Jurkat, Clone E6-1 (cell line): ENCODE results near the gene AIF1L. TPM values are rescaled to one million over a fixed set of nuclear protein-coding genes. Genes with fewer than 3 reads are reported as not detected.

Experiments used
- DNase-seq: peaks from one replicate; pipeline ENCODE4 v3.0.0-alpha.2; 2011; ENCODE audit warnings: low read depth, low spot score
- H3K4me3 ChIP-seq: 2 replicates; pipeline ENCODE4 v1.5.1; 2011; ENCODE audit warnings: mild to moderate bottlenecking, low read length, control low read depth, moderate library complexity
- polyA plus RNA-seq: library from polyadenylated mRNA; unstranded; fragments of >200 nt; gene quantifications from one replicate; pipeline ENCODE4 v1.2.1, GENCODE V29; 2012; ENCODE audit warnings: missing spikeins; ENCODE audit not compliant: insufficient read length, insufficient read depth

The AIF1L gene
- 32.8 TPM for polyA plus RNA-seq

GRCh38 chr9:131096269-131097125, at the start of gene AIF1L:
TSS of gene AIF1L (plus strand) at chr9:131096531. CDS start at chr9:131096630, 99 bp downstream.
- peak within 1 kb of the TSS; percentile 40 for H3K4me3 ChIP-seq
- DNase-seq = peak; percentile 21

- peak; percentile 44 for DNase-seq
- no peak overlapping the region for H3K4me3 ChIP-seq
These were observed 49.6 kb upstream of the AIF1L start for GRCh38 chr9:131046581-131047202.

- DNase-seq = no peak
- no peak overlapping the region for H3K4me3 ChIP-seq
These were observed 48.0 kb upstream of the AIF1L start for GRCh38 chr9:131048332-131048731.

- DNase-seq = no peak
- no peak overlapping the region for H3K4me3 ChIP-seq
These were observed 47.5 kb upstream of the AIF1L start for GRCh38 chr9:131048820-131049219.

GRCh38 chr9:131049829-131050715, 46.3 kb upstream of the AIF1L start:
- no peak overlapping the region for H3K4me3 ChIP-seq
- DNase-seq = no peak

GRCh38 chr9:131050831-131051230, 45.5 kb upstream of the AIF1L start:
- no peak overlapping the region for H3K4me3 ChIP-seq

GRCh38 chr9:131051592-131052517, 44.5 kb upstream of the AIF1L start:
- no peak for DNase-seq
- H3K4me3 ChIP-seq = no peak overlapping the region

More at GRCh38 chr9:131050831-131051230, 45.5 kb upstream of the AIF1L start:
- no peak for DNase-seq

- DNase-seq = no peak
- H3K4me3 ChIP-seq = no peak overlapping the region
These were observed 42.4 kb upstream of the AIF1L start for GRCh38 chr9:131053896-131054295.

GRCh38 chr9:131056781-131057506, 39.4 kb upstream of the AIF1L start:
- no peak for DNase-seq
- H3K4me3 ChIP-seq = no peak overlapping the region

GRCh38 chr9:131060900-131061630, 35.3 kb upstream of the AIF1L start:
- H3K4me3 ChIP-seq = no peak overlapping the region
- no peak for DNase-seq

GRCh38 chr9:131062969-131063368, 33.4 kb upstream of the AIF1L start:
- H3K4me3 ChIP-seq = no peak overlapping the region
- DNase-seq = no peak

GRCh38 chr9:131065599-131065998, 30.7 kb upstream of the AIF1L start:
- no peak for DNase-seq
- no peak overlapping the region for H3K4me3 ChIP-seq

- H3K4me3 ChIP-seq = no peak overlapping the region
- DNase-seq = no peak
These were observed 28.7 kb upstream of the AIF1L start for GRCh38 chr9:131067625-131068024.

GRCh38 chr9:131068076-131068816, 28.1 kb upstream of the AIF1L start:
- no peak for DNase-seq
- no peak overlapping the region for H3K4me3 ChIP-seq

GRCh38 chr9:131069699-131070098, 26.6 kb upstream of the AIF1L start:
- no peak for DNase-seq
- no peak overlapping the region for H3K4me3 ChIP-seq

- no peak for DNase-seq
- no peak overlapping the region for H3K4me3 ChIP-seq
These were observed 24.0 kb upstream of the AIF1L start for GRCh38 chr9:131072107-131072870.
